Iris pigment epithelial cell (primary cell): ENCODE data around the gene ZC3H12C.
"Not testable (repeated sequence)": the region's sequence is repeated elsewhere in the genome, so short reads cannot be mapped to it uniquely, and the experiment has no call there.

Experiments
- DNase-seq: peaks from one replicate; pipeline ENCODE4 v3.0.0-alpha.2; 2011; ENCODE audit warnings: low read depth

ZC3H12C gene

GRCh38 chr11:110092515-110093406 lies at the start of gene ZC3H12C:
Gene ZC3H12C (plus strand): TSS chr11:110093392. CDS start chr11:110093412, 20 bp downstream.
- DNase-seq, result peak; percentile 90

DNA sequence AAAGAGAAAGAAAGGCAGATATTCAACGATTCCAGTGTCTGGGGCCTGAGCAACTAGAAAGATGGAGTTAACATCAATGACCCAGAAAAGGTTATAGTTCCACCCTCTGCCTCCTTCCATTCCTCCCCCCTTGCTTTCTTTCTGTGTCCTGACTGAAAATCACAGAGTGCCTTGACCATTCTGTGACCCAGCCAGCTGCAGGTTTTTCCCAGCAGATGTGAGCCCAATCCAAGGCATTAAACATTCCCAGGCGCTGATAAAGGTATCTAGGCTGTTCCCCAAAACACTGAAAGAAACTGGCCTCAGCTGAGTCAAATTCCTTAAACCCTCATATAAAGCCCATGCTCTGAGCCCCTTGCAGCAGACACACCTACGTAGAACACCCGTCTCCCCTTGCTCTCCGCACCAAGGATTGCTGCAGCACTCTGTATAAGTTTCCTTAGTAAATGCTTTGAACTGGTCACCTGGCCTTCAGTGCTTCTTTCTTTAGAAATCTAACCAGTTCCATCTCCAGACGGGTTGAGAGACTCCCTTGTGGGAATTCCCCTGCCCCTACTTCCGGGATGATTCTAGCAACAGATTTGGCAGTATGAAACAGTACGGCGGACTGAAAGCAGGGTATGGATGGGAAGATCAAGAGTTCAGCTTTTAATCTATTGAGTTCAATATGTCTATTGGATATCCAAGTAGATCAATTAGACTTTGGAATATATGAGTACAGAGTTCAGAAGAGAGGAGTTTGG lies 48.8 kb upstream of the ZC3H12C start:
- no peak for DNase-seq

GRCh38 chr11:110046775-110047380 lies 46.3 kb upstream of the ZC3H12C start:
- DNase-seq, result no peak

DNA sequence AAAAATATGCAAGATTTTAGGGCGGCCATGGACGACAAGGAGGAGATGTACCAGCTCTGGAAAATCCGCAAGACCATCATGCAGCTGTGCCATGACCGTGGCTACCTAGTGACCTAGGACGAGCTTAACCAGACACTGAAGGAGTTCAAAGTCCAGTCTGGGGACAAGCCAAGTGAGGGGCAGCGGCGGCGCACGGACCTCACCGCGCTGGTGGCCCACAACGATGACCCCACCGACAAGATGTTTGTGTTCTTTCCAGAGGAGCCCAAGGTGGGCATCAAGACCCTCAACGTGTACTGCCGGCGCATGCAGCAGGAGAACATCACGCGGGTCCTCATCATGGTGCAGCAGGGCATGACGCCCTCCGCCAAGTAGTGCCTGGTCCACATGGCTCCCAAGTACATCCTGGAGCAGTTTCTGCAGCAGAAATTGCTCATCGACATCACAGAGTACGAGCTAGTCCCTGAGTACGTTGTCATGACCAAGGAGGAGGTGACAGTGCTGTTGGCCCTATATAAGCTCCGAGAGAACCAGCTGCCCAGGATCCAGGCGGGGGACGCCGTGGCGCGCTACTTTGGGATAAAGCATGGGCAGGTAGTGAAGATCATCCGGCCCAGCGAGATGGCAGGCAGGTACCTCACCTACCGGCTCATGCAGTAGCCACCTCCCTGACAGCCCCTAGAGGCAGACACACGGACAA lies 43.5 kb upstream of the ZC3H12C start:
- no peak for DNase-seq

DNA sequence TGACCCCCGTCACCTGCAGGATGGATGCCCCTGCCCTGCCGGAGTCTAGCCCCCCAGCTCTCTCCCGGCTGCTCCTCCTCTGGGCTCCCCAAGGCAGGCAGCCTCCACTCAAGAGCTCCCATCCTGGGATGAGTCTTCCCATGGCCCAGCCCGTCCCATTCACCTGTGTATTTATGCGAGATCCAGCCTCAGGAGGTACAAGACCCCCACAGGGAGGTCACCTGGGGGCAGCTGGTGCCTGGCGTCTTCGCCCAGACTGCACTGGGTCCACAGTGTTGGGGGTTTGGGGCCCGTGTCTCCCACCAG lies 43.0 kb upstream of the ZC3H12C start:
- DNase-seq, result no peak

- DNase-seq, result no peak
Measured at GRCh38 chr11:110053848-110054414, 39.3 kb upstream of the ZC3H12C start.

- DNase-seq, result no peak
Measured at GRCh38 chr11:110056956-110057355, 36.2 kb upstream of the ZC3H12C start.

DNA sequence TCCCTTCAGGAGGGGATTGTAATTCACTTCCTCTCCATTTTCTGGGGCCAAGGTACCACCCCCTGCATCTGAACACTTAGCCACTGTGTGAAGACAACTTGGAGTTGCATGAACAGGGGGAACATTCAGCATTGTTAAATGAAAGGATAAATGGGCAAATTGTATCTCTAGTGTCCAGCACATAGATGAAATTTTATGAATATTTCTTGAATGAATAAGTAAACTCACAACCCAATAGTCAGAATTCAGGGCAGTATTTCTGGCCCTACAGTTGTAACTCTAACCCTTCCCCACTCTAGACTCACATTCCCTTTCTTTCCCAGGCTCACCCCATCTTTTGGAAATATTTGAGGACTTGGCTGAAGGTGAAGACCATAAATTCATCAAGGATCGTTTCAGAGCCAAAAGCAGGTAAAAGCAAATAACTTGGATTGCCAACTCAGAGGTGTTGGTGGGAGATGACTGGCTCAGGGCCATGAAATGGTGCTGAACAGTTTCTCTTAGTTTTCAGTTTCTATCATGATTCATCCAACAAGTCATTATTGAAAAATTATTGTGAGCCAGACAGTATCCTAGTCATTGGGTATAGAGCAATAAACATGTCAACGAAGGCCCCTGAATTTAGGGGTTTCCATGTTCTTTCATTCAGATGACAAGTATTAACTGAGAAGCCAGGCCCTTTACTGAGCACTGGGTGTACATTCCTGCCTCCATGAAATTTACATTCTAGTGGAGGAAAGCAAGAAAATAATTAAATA lies 33.3 kb upstream of the ZC3H12C start:
- peak; percentile 67 for DNase-seq

DNA sequence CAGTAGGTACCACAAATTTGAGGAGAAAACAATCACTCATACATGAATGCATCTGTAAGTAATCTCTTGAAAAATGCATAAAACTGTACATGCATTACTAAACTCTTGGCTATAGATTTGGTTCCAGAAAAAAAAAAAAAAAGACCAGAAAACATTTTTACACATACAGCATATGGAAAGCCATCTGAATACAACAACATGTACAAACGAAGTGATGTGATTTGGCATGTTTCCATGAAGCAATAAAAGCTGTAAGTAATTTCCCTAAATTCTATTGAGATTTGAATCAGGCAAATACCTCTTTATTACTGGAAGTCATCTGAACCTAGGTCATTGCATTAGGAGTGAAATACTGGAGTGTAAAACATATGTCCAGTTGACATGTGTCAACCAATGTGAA lies 31.9 kb upstream of the ZC3H12C start:
- DNase-seq, result no peak

DNA sequence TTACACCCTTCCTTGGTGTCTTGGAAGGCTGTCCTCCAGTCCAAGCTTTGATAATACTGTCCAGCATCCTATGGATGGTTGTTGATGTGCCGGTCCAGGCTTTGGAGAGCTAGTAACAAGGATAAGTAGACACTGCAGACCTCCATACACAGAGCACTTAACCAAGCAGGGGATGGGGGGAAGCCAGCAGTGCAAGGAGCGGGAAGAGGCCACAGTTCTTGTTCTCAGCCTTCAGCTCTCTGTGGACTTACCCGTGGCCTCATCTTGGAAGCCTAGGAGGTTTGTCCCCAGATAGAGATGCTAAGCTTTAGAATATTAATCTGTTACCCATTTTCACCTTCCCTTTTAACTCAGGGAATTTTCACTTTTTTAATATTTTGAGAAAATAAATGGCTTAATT lies 30.9 kb upstream of the ZC3H12C start:
- DNase-seq, result no peak

DNA sequence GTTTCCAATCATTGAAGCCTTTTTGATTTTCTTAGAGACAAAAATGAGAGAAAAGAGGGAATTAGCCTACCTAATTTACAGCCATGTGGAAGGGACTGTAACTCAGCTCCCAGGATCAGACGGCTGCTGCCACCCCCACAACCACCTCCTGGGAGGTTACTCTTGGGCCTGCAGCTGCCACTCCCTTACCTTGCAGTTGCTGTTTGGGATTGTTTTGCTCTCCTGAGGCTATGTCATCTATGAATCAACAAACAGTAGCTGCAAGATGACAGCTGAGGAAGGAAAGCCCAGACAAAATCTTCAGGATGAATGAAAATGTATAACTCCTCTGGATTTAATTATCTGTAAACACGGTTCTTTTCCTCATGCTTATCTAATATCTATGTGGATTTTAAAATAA lies 28.0 kb upstream of the ZC3H12C start:
- no peak for DNase-seq

DNA sequence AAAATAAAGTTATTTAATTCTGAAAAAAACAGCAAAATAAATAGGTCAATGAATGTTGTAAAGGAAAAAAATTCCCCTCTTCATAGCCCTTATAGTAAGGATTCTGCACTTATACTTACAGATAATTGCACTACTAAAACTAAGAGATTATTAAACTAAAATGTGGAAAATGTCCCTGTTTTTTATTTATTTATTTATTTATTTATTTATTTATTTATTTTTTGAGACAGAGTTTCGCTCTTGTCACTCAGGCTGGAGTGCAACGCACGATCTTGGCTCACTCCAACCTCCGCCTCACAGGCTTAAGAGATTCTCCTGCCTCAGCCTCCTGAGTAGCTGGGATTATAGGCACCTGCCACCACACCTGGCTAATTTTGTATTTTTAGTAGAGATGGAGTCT lies 25.2 kb upstream of the ZC3H12C start:
- DNase-seq, result not testable (repeated sequence)

GRCh38 chr11:110069158-110069737 lies 23.9 kb upstream of the ZC3H12C start:
- peak; percentile 90 for DNase-seq

DNA sequence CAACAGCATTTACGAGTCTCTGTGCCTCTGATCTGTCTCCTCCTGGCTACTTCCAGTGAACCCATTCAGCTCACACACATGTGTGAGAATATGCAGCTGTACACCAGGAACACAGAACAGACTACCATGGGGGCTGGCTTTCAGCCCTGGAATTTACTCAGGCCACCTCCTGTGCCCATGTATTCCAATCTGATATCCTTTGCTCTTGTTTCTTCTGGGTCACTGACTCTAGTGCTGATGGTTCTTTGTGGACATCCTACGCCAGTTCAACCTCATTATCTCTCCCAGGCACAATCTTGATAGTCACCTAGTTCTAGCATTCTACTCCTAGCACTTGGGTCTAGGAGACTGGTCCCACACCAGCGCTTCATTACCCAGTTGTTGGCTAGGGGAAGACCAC lies 23.0 kb upstream of the ZC3H12C start:
- DNase-seq, result no peak

GRCh38 chr11:110071197-110071596 lies 22.0 kb upstream of the ZC3H12C start:
- DNase-seq, result no peak

GRCh38 chr11:110072930-110073329 lies 20.3 kb upstream of the ZC3H12C start:
- DNase-seq, result no peak

GRCh38 chr11:110074499-110074898 lies 18.7 kb upstream of the ZC3H12C start:
- DNase-seq, result no peak

DNA sequence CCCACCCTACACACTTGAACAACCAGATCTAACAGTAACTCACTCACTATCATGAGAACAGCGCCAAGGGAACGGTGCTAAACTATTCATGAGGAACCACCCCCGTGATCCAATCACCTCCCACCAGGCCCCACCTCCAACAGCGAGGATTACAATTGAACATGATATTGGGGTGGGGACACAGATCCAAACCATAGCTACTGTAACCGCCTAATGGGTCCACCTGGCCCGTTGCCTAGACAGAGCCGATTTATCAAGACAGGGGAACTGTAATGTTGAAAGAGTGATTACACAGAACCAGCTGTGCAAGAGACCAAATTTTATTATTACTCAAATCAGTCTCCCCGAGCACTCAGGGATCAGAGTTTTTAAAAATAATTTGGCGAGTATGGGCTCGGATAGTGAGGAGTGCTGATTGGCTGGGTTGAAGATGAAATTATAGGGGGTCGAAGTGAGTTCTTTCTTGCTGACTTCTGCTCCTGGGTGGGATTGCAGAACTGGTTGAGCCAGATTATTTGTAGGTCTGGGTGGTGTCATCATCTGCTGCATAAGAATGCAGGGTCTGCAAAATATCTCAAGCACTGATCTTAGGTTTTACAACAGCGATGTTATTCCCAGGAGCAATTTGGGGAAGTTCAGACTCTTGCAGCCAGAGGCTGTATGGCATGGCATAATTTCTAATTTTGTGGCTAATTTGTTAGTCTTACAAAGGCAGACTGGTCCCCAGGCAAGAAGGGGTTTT lies 17.9 kb upstream of the ZC3H12C start:
- DNase-seq, result no peak

DNA sequence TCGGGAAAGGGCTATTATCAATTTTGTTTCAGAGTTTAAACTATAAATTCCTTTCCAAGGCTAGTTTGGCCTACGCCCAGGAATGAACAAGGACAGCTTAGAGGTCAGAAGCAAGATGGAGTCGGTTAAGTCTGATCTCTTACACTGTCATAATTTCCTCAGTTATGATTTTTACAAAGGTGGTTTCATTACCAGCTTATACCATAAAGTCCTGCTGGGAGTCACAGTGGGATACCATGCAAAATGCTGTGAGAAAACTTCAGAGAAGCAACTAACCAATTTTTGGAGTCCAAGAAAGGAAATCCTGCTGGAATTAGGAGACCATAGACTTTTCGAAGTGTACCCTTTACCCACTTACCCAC lies 17.4 kb upstream of the ZC3H12C start:
- no peak for DNase-seq

GRCh38 chr11:110076371-110076965 lies 16.7 kb upstream of the ZC3H12C start:
- DNase-seq, result peak; percentile 59
